Gastrocnemius medialis (tissue), 4 donors: Measurements from ENCODE around the gene PABPC1L2B. TPM values are rescaled to one million over a fixed set of nuclear protein-coding genes. Genes with fewer than 3 reads are reported as not detected.

Experiments used
- ATAC-seq, 2 donors: fragments of 150-250 bp; one replicate each; pipeline ENCODE4 v1.9.1; 2016
- DNase-seq, 2 donors: peaks; one replicate each; pipeline ENCODE4 v3.0.0-alpha.2; 2019
- H3K27ac ChIP-seq, 4 donors: fragments of 200-600 bp; sonication (generic); 1 replicate in 1 of 4; 2 replicates in 3 of 4; pipeline ENCODE4 v1.5.1; 2016 to 2018; ENCODE audit warnings: mild to moderate bottlenecking in 2 of 4, moderate library complexity in 1 of 4
- H3K27me3 ChIP-seq, 3 donors: fragments of 200-600 bp; sonication (generic) in 2 of 3; 1 replicate in 1 of 3; 2 replicates in 2 of 3; pipeline versions ENCODE4 v1.5.1 to v1.6.0; 2016 to 2019; ENCODE audit warnings: mild to moderate bottlenecking in 1 of 3, moderate library complexity in 1 of 3
- H3K36me3 ChIP-seq, 2 donors: fragments of 200-600 bp; sonication (generic) in 1 of 2; one replicate each; pipeline ENCODE4 v1.5.1; 2017 to 2018
- H3K4me1 ChIP-seq, 2 donors: fragments of 200-600 bp; sonication (generic) in 1 of 2; one replicate each; pipeline ENCODE4 v1.5.1; 2016 to 2017; ENCODE audit warnings: mild to moderate bottlenecking in 2 of 2
- H3K4me3 ChIP-seq, 4 donors: fragments of 200-600 bp; sonication (generic) in 3 of 4; 1 replicate in 1 of 4; 2 replicates in 3 of 4; pipeline ENCODE4 v1.5.1; 2016 to 2019; ENCODE audit warnings: mild to moderate bottlenecking in 2 of 4
- H3K9me3 ChIP-seq, 3 donors: fragments of 200-600 bp; sonication (generic) in 2 of 3; 1 replicate in 1 of 3; 2 replicates in 2 of 3; pipeline ENCODE4 v1.5.1; 2016 to 2019
- CTCF ChIP-seq, 5 experiments: fragments of 450-650 bp in 3 of 5; fragments of 200-600 bp in 2 of 5; sonication (generic) in 2 of 5; IDR thresholded peaks in 4 of 5; conservative IDR thresholded peaks in 1 of 5; 1 replicate in 4 of 5; 2 replicates in 1 of 5; pipeline ENCODE4 v1.5.1; 2016 to 2019; ENCODE audit warnings: antibody characterized with exemption in 5 of 5, mild to moderate bottlenecking in 3 of 5, moderate library complexity in 3 of 5
- POLR2A ChIP-seq, 2 donors: fragments of 450-650 bp; IDR thresholded peaks; one replicate each; pipeline ENCODE4 v1.6.1; 2017; ENCODE audit warnings: antibody characterized with exemption in 2 of 2, mild to moderate bottlenecking in 2 of 2, moderate library complexity in 2 of 2
- in situ Hi-C, 4 donors: fragments of 200-750 bp; cut with MboI; loops; one replicate each; pipeline versions ENCODE4 v1.15.0 to v1.8.0; 2017; ENCODE audit warnings: low sequenced_read_pairs in 4 of 4
- intact Hi-C: fragments of 100-400 bp; cut with DNase I; formaldehyde crosslinking; loops from one replicate; pipeline ENCODE4 v1.15.1; 2023; ENCODE audit warnings: low total_unique reads
- total RNA-seq, 4 donors: library from RNA; depleted of rRNA; stranded (reverse); fragments of >200 nt; gene quantifications; one replicate each; pipeline versions ENCODE4 v1.1.0 to v1.2.3, GENCODE V29; 2016

PABPC1L2B gene
- total RNA-seq, 4 donors from 2014 or later = not detected

GRCh38 chrX:73028876-73029275 is 26.1 kb downstream of the PABPC1L2B start:
- ATAC-seq (no peak), DNase-seq (no peak)
- Histone ChIP-seq H3K4me1 (no peaks in the 10 kb centered on the region), H3K27me3 (peaks cover 0 to 3% (median 0%) of the 10 kb centered on the region in 3 donors), H3K9me3 (no peaks in the 10 kb centered on the region), H3K36me3 (no peaks in the 10 kb centered on the region), H3K27ac (no peak overlapping the region), H3K4me3 (no peak overlapping the region)
- intact Hi-C loops (no loop called here), in situ Hi-C loops (no loop called here)
- TF ChIP-seq CTCF (IDR thresholded peaks at IDR 0.05 in 4 of 5, conservative IDR thresholded peaks at IDR 0.05 in 1 of 5) = no peak
- no peak for TF ChIP-seq POLR2A (IDR thresholded peaks at IDR 0.05)

Other genes starting within 250 kb of the PABPC1L2B start
- not detected for gene DMRTC1B, start 226.0 kb upstream of the PABPC1L2B start, total RNA-seq
- gene FAM236B, start 220.3 kb upstream of the PABPC1L2B start, total RNA-seq = not detected
- not detected for gene FAM236D, start 194.7 kb upstream of the PABPC1L2B start, total RNA-seq
- gene FAM236C, start 90.3 kb upstream of the PABPC1L2B start, total RNA-seq = not detected
- not detected for gene FAM236A, start 64.7 kb upstream of the PABPC1L2B start, total RNA-seq
- gene DMRTC1, start 59.1 kb upstream of the PABPC1L2B start, total RNA-seq = not detected
- gene PABPC1L2A, start 76.6 kb downstream of the PABPC1L2B start, total RNA-seq = not detected
- gene NAP1L2, start 211.9 kb downstream of the PABPC1L2B start, total RNA-seq = 1 to 10 TPM in 1 of 4 donors, under 1 TPM in 3; 0.22 to 1.1 (median 0.65) TPM